SK-N-SH treated with all-trans-retinoic acid at 6 μM for 48 hours (cell line): Measurements from ENCODE around the gene ARPC2.

ENCODE experiments used
- ARNTL ChIP-seq: fragments of 450-650 bp; formaldehyde crosslinking; IDR thresholded peaks from 2 replicates; pipeline ENCODE4 v1.5.0; 2020; ENCODE audit warnings: low read depth, mild to moderate bottlenecking, moderate library complexity, borderline replicate concordance
- BACH2 ChIP-seq: fragments of 250-450 bp; sonication (Bioruptor Pico); IDR thresholded peaks from 2 replicates; pipeline ENCODE4 v1.9.0; 2021; ENCODE audit warnings: mild to moderate bottlenecking, borderline replicate concordance
- CSRNP3 ChIP-seq: fragments of 250-450 bp; sonication (Bioruptor Pico); IDR thresholded peaks from 2 replicates; pipeline ENCODE4 v1.5.1; 2021; ENCODE audit warnings: mild to moderate bottlenecking, moderate library complexity
- ESRRG ChIP-seq: fragments of 250-450 bp; sonication (Bioruptor Pico); IDR thresholded peaks from 2 replicates; pipeline ENCODE4 v1.6.1; 2021; ENCODE audit warnings: mild to moderate bottlenecking
- ISL1 ChIP-seq: fragments of 250-450 bp; sonication (Bioruptor Pico); IDR thresholded peaks from 2 replicates; pipeline ENCODE4 v2.1.2; 2022; ENCODE audit warnings: mild to moderate bottlenecking, moderate library complexity
- OSR1 ChIP-seq: fragments of 250-450 bp; sonication (Bioruptor Pico); IDR thresholded peaks from 2 replicates; pipeline ENCODE4 v1.8.0; 2022; ENCODE audit warnings: moderate library complexity, mild to moderate bottlenecking, inconsistent platforms
- TCF4 ChIP-seq: fragments of 250-450 bp; sonication (Bioruptor Pico); IDR thresholded peaks from 2 replicates; pipeline ENCODE4 v1.8.0; 2021; ENCODE audit warnings: mild to moderate bottlenecking, moderate library complexity, borderline replicate concordance
- ZFP3 ChIP-seq: fragments of 250-450 bp; sonication (Bioruptor Pico); IDR thresholded peaks from 2 replicates; pipeline ENCODE4 v1.5.0; 2020; ENCODE audit warnings: mild to moderate bottlenecking, moderate library complexity
- ZFP30 ChIP-seq: fragments of 450-650 bp; formaldehyde crosslinking; IDR thresholded peaks from 2 replicates; pipeline ENCODE4 v1.5.0; 2022; ENCODE audit warnings: mild to moderate bottlenecking, moderate library complexity
- ZNF8 ChIP-seq: fragments of 450-650 bp; formaldehyde crosslinking; IDR thresholded peaks from 2 replicates; pipeline ENCODE4 v1.5.0; 2020; ENCODE audit warnings: mild to moderate bottlenecking, moderate library complexity

GRCh38 chr2:218230882-218231281 is 13.9 kb downstream of the ARPC2 start:
- TF ChIP-seq ZFP30 (CRISPR knock-in tag) (no peak), CSRNP3 (no peak), OSR1 (CRISPR knock-in tag) (no peak), ARNTL (no peak), ZNF8 (CRISPR knock-in tag) (no peak), BACH2 (CRISPR knock-in tag) (no peak), ISL1 (CRISPR knock-in tag) (no peak), ESRRG (CRISPR knock-in tag) (no peak), ZFP3 (CRISPR knock-in tag) (no peak), TCF4 (no peak)
